ENCODE measurements around the gene DCLK1.

DCLK1 gene

GRCh38 chr13:35865341-35866240, 265.6 kb downstream of the DCLK1 start:
- ATAC-seq (replicated peaks) (no peak), DNase-seq (no peak)
- Mint-ChIP-seq H3K27ac (no peak overlapping the region), H3K9me3 (peaks cover 6 to 12% of the 10 kb centered on the region in 2 donors), H3K4me1 (ENCODE audit: low read depth in 2 of 2) (no peaks in the 10 kb centered on the region), H3K27me3 (no peaks in the 10 kb centered on the region), H3K36me3 (ENCODE audit: insufficient read depth) (peaks cover 2% of the 10 kb centered on the region), H3K4me3 (no peak overlapping the region)

- H3K4me1 Mint-ChIP-seq (ENCODE audit: low read depth in 2 of 2): no peaks in the 10 kb centered on the region
- H3K4me3 Mint-ChIP-seq: no peak overlapping the region
- no peaks in the 10 kb centered on the region for H3K27me3 Mint-ChIP-seq
- no peaks in the 10 kb centered on the region for H3K36me3 Mint-ChIP-seq (ENCODE audit: insufficient read depth)
- peaks cover 13 to 14% of the 10 kb centered on the region in 2 donors for H3K9me3 Mint-ChIP-seq
- DNase-seq (no peak), ATAC-seq (replicated peaks) (no peak)
- no peak overlapping the region for H3K27ac Mint-ChIP-seq
Measured at GRCh38 chr13:35860661-35861060, 270.5 kb downstream of the DCLK1 start.

- Mint-ChIP-seq H3K9me3 (peaks cover 10 to 14% of the 10 kb centered on the region in 2 donors), H3K27me3 (no peaks in the 10 kb centered on the region), H3K36me3 (ENCODE audit: insufficient read depth) (no peaks in the 10 kb centered on the region), H3K27ac (no peak overlapping the region), H3K4me3 (no peak overlapping the region), H3K4me1 (ENCODE audit: low read depth in 2 of 2) (no peaks in the 10 kb centered on the region)
- ATAC-seq (replicated peaks) (no peak), DNase-seq (no peak)
Measured at GRCh38 chr13:35859981-35860380, 271.2 kb downstream of the DCLK1 start.

- H3K36me3 Mint-ChIP-seq (ENCODE audit: insufficient read depth): no peaks in the 10 kb centered on the region
- no peak for ATAC-seq (replicated peaks)
- H3K4me1 Mint-ChIP-seq (ENCODE audit: low read depth in 2 of 2): no peaks in the 10 kb centered on the region
- DNase-seq: no peak
- H3K4me3 Mint-ChIP-seq: no peak overlapping the region
- H3K27ac Mint-ChIP-seq: no peak overlapping the region
- H3K9me3 Mint-ChIP-seq: peaks cover 10 to 14% of the 10 kb centered on the region in 2 donors
- H3K27me3 Mint-ChIP-seq: peaks cover 0 to 7% of the 10 kb centered on the region in 2 donors
Measured at GRCh38 chr13:35858665-35859064, 272.5 kb downstream of the DCLK1 start.

- H3K36me3 Mint-ChIP-seq (ENCODE audit: insufficient read depth): no peaks in the 10 kb centered on the region
- no peak overlapping the region for H3K4me3 Mint-ChIP-seq
- H3K9me3 Mint-ChIP-seq: peaks cover 10 to 14% of the 10 kb centered on the region in 2 donors
- no peaks in the 10 kb centered on the region for H3K4me1 Mint-ChIP-seq (ENCODE audit: low read depth in 2 of 2)
- DNase-seq: no peak
- no peak overlapping the region for H3K27ac Mint-ChIP-seq
- peaks cover 0 to 8% of the 10 kb centered on the region in 2 donors for H3K27me3 Mint-ChIP-seq
- no peak for ATAC-seq (replicated peaks)
Measured at GRCh38 chr13:35857769-35858168, 273.4 kb downstream of the DCLK1 start.

GRCh38 chr13:35856721-35857364, 274.3 kb downstream of the DCLK1 start:
- DNase-seq (no peak), ATAC-seq (replicated peaks) (no peak)
- H3K27me3 Mint-ChIP-seq: peaks cover 0 to 8% of the 10 kb centered on the region in 2 donors
- peaks cover 5 to 8% of the 10 kb centered on the region in 2 donors for H3K9me3 Mint-ChIP-seq
- H3K27ac Mint-ChIP-seq: no peak overlapping the region
- no peaks in the 10 kb centered on the region for H3K36me3 Mint-ChIP-seq (ENCODE audit: insufficient read depth)
- H3K4me1 Mint-ChIP-seq (ENCODE audit: low read depth in 2 of 2): no peaks in the 10 kb centered on the region
- H3K4me3 Mint-ChIP-seq: no peak overlapping the region

GRCh38 chr13:35856084-35856483, 275.1 kb downstream of the DCLK1 start:
- no peak for ATAC-seq (replicated peaks)
- H3K4me1 Mint-ChIP-seq (ENCODE audit: low read depth in 2 of 2): no peaks in the 10 kb centered on the region
- H3K27me3 Mint-ChIP-seq: peaks cover 0 to 8% of the 10 kb centered on the region in 2 donors
- H3K27ac Mint-ChIP-seq: no peak overlapping the region
- peaks cover 8% of the 10 kb centered on the region in 2 donors for H3K9me3 Mint-ChIP-seq
- DNase-seq: no peak
- H3K4me3 Mint-ChIP-seq: no peak overlapping the region
- no peaks in the 10 kb centered on the region for H3K36me3 Mint-ChIP-seq (ENCODE audit: insufficient read depth)

- no peak overlapping the region for H3K4me3 Mint-ChIP-seq
- H3K27me3 Mint-ChIP-seq: peaks cover 0 to 8% of the 10 kb centered on the region in 2 donors
- no peaks in the 10 kb centered on the region for H3K4me1 Mint-ChIP-seq (ENCODE audit: low read depth in 2 of 2)
- no peak overlapping the region for H3K27ac Mint-ChIP-seq
- ATAC-seq (replicated peaks): no peak
- H3K36me3 Mint-ChIP-seq (ENCODE audit: insufficient read depth): no peaks in the 10 kb centered on the region
- no peak for DNase-seq
- H3K9me3 Mint-ChIP-seq: peaks cover 8% of the 10 kb centered on the region in 2 donors
Measured at GRCh38 chr13:35855531-35856019, 275.6 kb downstream of the DCLK1 start.

- Mint-ChIP-seq H3K4me3 (no peak overlapping the region), H3K4me1 (ENCODE audit: low read depth in 2 of 2) (no peaks in the 10 kb centered on the region), H3K9me3 (peaks cover 8% of the 10 kb centered on the region in 2 donors), H3K36me3 (ENCODE audit: insufficient read depth) (no peaks in the 10 kb centered on the region), H3K27me3 (peaks cover 0 to 8% of the 10 kb centered on the region in 2 donors), H3K27ac (no peak overlapping the region)
- DNase-seq: no peak
- ATAC-seq (replicated peaks): no peak
Measured at GRCh38 chr13:35854286-35854685, 276.9 kb downstream of the DCLK1 start.

- no peak for ATAC-seq (replicated peaks)
Measured at GRCh38 chr13:35851881-35852280, 279.3 kb downstream of the DCLK1 start.

GRCh38 chr13:35851356-35851755, 279.8 kb downstream of the DCLK1 start:
- Mint-ChIP-seq H3K27ac (no peak overlapping the region), H3K4me3 (no peak overlapping the region)
- ATAC-seq (replicated peaks): no peak

More at GRCh38 chr13:35851881-35852280, 279.3 kb downstream of the DCLK1 start:
- Mint-ChIP-seq H3K9me3 (peaks cover 0 to 3% of the 10 kb centered on the region in 2 donors), H3K4me3 (no peak overlapping the region), H3K27ac (no peak overlapping the region), H3K4me1 (ENCODE audit: low read depth in 2 of 2) (no peaks in the 10 kb centered on the region), H3K36me3 (ENCODE audit: insufficient read depth) (no peaks in the 10 kb centered on the region), H3K27me3 (peaks cover 0 to 8% of the 10 kb centered on the region in 2 donors)
- DNase-seq: no peak

GRCh38 chr13:35850569-35850968, 280.6 kb downstream of the DCLK1 start:
- no peak overlapping the region for H3K4me3 Mint-ChIP-seq
- DNase-seq: no peak
- no peak overlapping the region for H3K27ac Mint-ChIP-seq
- peaks cover 0 to 8% of the 10 kb centered on the region in 2 donors for H3K27me3 Mint-ChIP-seq
- ATAC-seq (replicated peaks): no peak
- H3K4me1 Mint-ChIP-seq (ENCODE audit: low read depth in 2 of 2): no peaks in the 10 kb centered on the region
- H3K36me3 Mint-ChIP-seq (ENCODE audit: insufficient read depth): no peaks in the 10 kb centered on the region
- H3K9me3 Mint-ChIP-seq: peaks cover 0 to 3% of the 10 kb centered on the region in 2 donors

More at GRCh38 chr13:35851356-35851755, 279.8 kb downstream of the DCLK1 start:
- DNase-seq: no peak
- Mint-ChIP-seq H3K4me1 (ENCODE audit: low read depth in 2 of 2) (no peaks in the 10 kb centered on the region), H3K27me3 (peaks cover 0 to 8% of the 10 kb centered on the region in 2 donors), H3K9me3 (peaks cover 0 to 3% of the 10 kb centered on the region in 2 donors), H3K36me3 (ENCODE audit: insufficient read depth) (no peaks in the 10 kb centered on the region)

GRCh38 chr13:35849256-35849644, 281.9 kb downstream of the DCLK1 start:
- no peak overlapping the region for H3K27ac Mint-ChIP-seq
- no peak overlapping the region for H3K4me3 Mint-ChIP-seq
- peaks cover 0 to 3% of the 10 kb centered on the region in 2 donors for H3K9me3 Mint-ChIP-seq
- H3K27me3 Mint-ChIP-seq: peaks cover 0 to 7% of the 10 kb centered on the region in 2 donors
- no peaks in the 10 kb centered on the region for H3K4me1 Mint-ChIP-seq (ENCODE audit: low read depth in 2 of 2)
- DNase-seq: no peak
- ATAC-seq (replicated peaks): no peak
- H3K36me3 Mint-ChIP-seq (ENCODE audit: insufficient read depth): no peaks in the 10 kb centered on the region

All from effector memory CD8-positive, alpha-beta T cell (primary cell).